HCT116 (cell line): ENCODE data around the gene HCN4. TPM values are rescaled to one million over a fixed set of nuclear protein-coding genes. Genes with fewer than 3 reads are reported as not detected.

Experiments used
- ATAC-seq: fragments of 200-7000 bp; cut with Tn5 transposase; 2 replicates; pipeline ENCODE4 v1.9.1; 2020; ENCODE audit warnings: mild to moderate bottlenecking, moderate library complexity
- BruUV-seq: library from RNA; stranded (reverse); fragments of 400-500 nt; replicated peaks from 2 replicates; lab custom pipeline; 2021; lab: Mats Ljungman, UMichigan
- CTCF ChIA-PET: fragments of 300-600 bp; sonication (Branson Sonifier 250); formaldehyde crosslinking; loops from one replicate; lab custom pipeline; 2021; ENCODE audit warnings: antibody characterized with exemption; lab: Charles Lee
- POLR2A ChIA-PET: fragments of 300-600, 350-600 bp; sonication (Branson Sonifier 250); formaldehyde crosslinking; loops from one replicate; lab custom pipeline; 2021; ENCODE audit warnings: antibody characterized with exemption; lab: Charles Lee
- RAD21 ChIA-PET, 2 experiments: fragments of 300-600 bp; sonication (Branson Sonifier 250); formaldehyde crosslinking; loops; one replicate each; lab custom pipeline; 2023; ENCODE audit warnings: low total read pairs in 2 of 2; ENCODE audit not compliant: uncharacterized antibody in 2 of 2, unreplicated experiment in 2 of 2, low non-redundant PET in 1 of 2; lab: Charles Lee
- DNase-seq: peaks from one replicate; pipeline ENCODE4 v3.0.0-alpha.2; 2010; ENCODE audit warnings: low read depth, low spot score
- H2AFZ ChIP-seq: fragments of 200-600 bp; shearing (Covaris generic), sonication (generic); 2 replicates; pipeline ENCODE4 v1.6.1; 2017; ENCODE audit warnings: low read depth, mixed run types, mixed read lengths, antibody characterized with exemption, low read length; ENCODE audit not compliant: poor library complexity, severe bottlenecking
- H3K27ac ChIP-seq: 2 replicates; pipeline ENCODE4 v1.5.1; 2012; ENCODE audit warnings: low read depth, low read length
- H3K27me3 ChIP-seq: fragments of 200-600 bp; sonication (generic); 2 replicates; pipeline ENCODE4 v1.6.1; 2016; ENCODE audit warnings: mixed run types, low read length, mixed read lengths; ENCODE audit not compliant: insufficient read depth
- H3K36me3 ChIP-seq, 2 experiments: fragments of 200-500 bp in 1 of 2; fragments of 200-600 bp in 1 of 2; sonication (Bioruptor generic) in 1 of 2; sonication (generic) in 1 of 2; 2 replicates each; pipeline versions ENCODE4 v1.5.1 to v1.6.1; 2014 to 2016; ENCODE audit warnings: low read length in 2 of 2, inconsistent platforms in 1 of 2, mixed read lengths in 1 of 2, mixed run types in 1 of 2; ENCODE audit not compliant: insufficient read depth in 2 of 2, control insufficient read depth in 1 of 2
- H3K4me1 ChIP-seq, 2 experiments: fragments of 200-600 bp in 1 of 2; sonication (generic) in 1 of 2; 2 replicates each; pipeline versions ENCODE4 v1.5.1 to v1.6.1; 2012 to 2017; ENCODE audit warnings: low read length in 2 of 2, inconsistent platforms in 1 of 2, mild to moderate bottlenecking in 1 of 2, mixed read lengths in 1 of 2, mixed run types in 1 of 2, moderate library complexity in 1 of 2; ENCODE audit not compliant: insufficient read depth in 2 of 2, control insufficient read depth in 1 of 2
- H3K4me2 ChIP-seq: fragments of 200-600 bp; sonication (generic); 2 replicates; pipeline ENCODE4 v1.6.1; 2017; ENCODE audit warnings: mixed run types, low read length, mixed read lengths
- H3K4me3 ChIP-seq, 2 experiments: fragments of 200-600 bp in 1 of 2; sonication (generic) in 1 of 2; replicated peaks in 1 of 2; 2 replicates each; pipeline ENCODE4 v1.5.1; 2011 to 2016; ENCODE audit warnings: low read length in 2 of 2, control low read depth in 1 of 2, low read depth in 1 of 2, mild to moderate bottlenecking in 1 of 2, mixed read lengths in 1 of 2, mixed run types in 1 of 2
- H3K79me2 ChIP-seq: fragments of 200-600 bp; sonication (generic); 2 replicates; pipeline ENCODE4 v1.6.1; 2017; ENCODE audit warnings: mild to moderate bottlenecking, mixed run types, low read length, moderate library complexity, mixed read lengths; ENCODE audit not compliant: insufficient read depth
- H3K9ac ChIP-seq: fragments of 200-600 bp; sonication (generic); 2 replicates; pipeline ENCODE4 v1.6.1; 2016; ENCODE audit warnings: low read length, mixed read lengths
- H3K9me2 ChIP-seq: fragments of 200-600 bp; sonication (generic), shearing (Covaris generic); 2 replicates; pipeline ENCODE4 v1.6.1; 2017; ENCODE audit warnings: mixed run types, mild to moderate bottlenecking, moderate library complexity; ENCODE audit not compliant: insufficient read depth
- H3K9me3 ChIP-seq, 2 experiments: fragments of 200-500 bp in 1 of 2; fragments of 200-600 bp in 1 of 2; sonication (Bioruptor generic) in 1 of 2; sonication (generic) in 1 of 2; 2 replicates each; pipeline ENCODE4 v1.6.1; 2014 to 2017; ENCODE audit warnings: low read length in 2 of 2, mixed read lengths in 2 of 2, inconsistent platforms in 1 of 2, low read depth in 1 of 2, mild to moderate bottlenecking in 1 of 2, mixed run types in 1 of 2, moderate library complexity in 1 of 2; ENCODE audit not compliant: control insufficient read depth in 1 of 2, insufficient read depth in 1 of 2
- H4K20me1 ChIP-seq: fragments of 200-600 bp; sonication (generic), shearing (Covaris generic); 2 replicates; pipeline ENCODE4 v1.6.1; 2017; ENCODE audit warnings: mixed run types, mild to moderate bottlenecking, moderate library complexity; ENCODE audit not compliant: insufficient read depth
- ATF3 ChIP-seq: IDR thresholded peaks from 2 replicates; pipeline ENCODE4 v1.6.1; 2012
- CBX3 ChIP-seq: IDR thresholded peaks from 2 replicates; pipeline ENCODE4 v1.6.1; 2012; ENCODE audit warnings: low read depth
- CEBPB ChIP-seq: IDR thresholded peaks from 2 replicates; pipeline ENCODE4 v1.6.1; 2012; ENCODE audit warnings: low read depth
- CTCF ChIP-seq, 3 experiments: fragments of 200-600 bp in 1 of 3; sonication (generic) in 1 of 3; IDR thresholded peaks in 2 of 3; conservative IDR thresholded peaks in 1 of 3; 2 replicates each; pipeline ENCODE4 v1.5.1; 2012 to 2017; ENCODE audit warnings: low read depth in 2 of 3, low read length in 2 of 3, antibody characterized with exemption in 1 of 3, borderline replicate concordance in 1 of 3, control low read depth in 1 of 3, mild to moderate bottlenecking in 1 of 3, mixed read lengths in 1 of 3, mixed run types in 1 of 3, moderate library complexity in 1 of 3; ENCODE audit not compliant: insufficient read depth in 1 of 3
- EGR1 ChIP-seq: IDR thresholded peaks from 2 replicates; pipeline ENCODE4 v1.6.1; 2012; ENCODE audit warnings: low read depth
- ELF1 ChIP-seq: IDR thresholded peaks from 2 replicates; pipeline ENCODE4 v1.6.1; 2012; ENCODE audit warnings: low read depth, borderline replicate concordance
- EZH2 ChIP-seq: fragments of 200-600 bp; sonication (generic); IDR thresholded peaks from 2 replicates; pipeline ENCODE4 v1.6.1; 2017; ENCODE audit warnings: antibody characterized with exemption, mixed run types
- EZH2phosphoT487 ChIP-seq: fragments of 200-600 bp; IDR thresholded peaks from 2 replicates; pipeline ENCODE4 v1.6.1; 2018; ENCODE audit warnings: antibody characterized with exemption, borderline replicate concordance
- JUND ChIP-seq: IDR thresholded peaks from 2 replicates; pipeline ENCODE4 v1.6.1; 2012
- POLR2A ChIP-seq: IDR thresholded peaks from 2 replicates; pipeline ENCODE4 v1.7.0; 2011; ENCODE audit warnings: borderline replicate concordance; ENCODE audit not compliant: insufficient read depth, insufficient read length; ENCODE audit errors: extremely low read depth
- POLR2AphosphoS5 ChIP-seq: IDR thresholded peaks from 2 replicates; pipeline ENCODE4 v1.6.1; 2011; ENCODE audit warnings: mild to moderate bottlenecking, low read depth, low read length, moderate library complexity
- RAD21 ChIP-seq: IDR thresholded peaks from 2 replicates; pipeline ENCODE4 v1.6.1; 2012; ENCODE audit warnings: low read depth, mild to moderate bottlenecking
- SIN3A ChIP-seq: IDR thresholded peaks from 2 replicates; pipeline ENCODE4 v1.6.1; 2012; ENCODE audit warnings: low read depth
- SP1 ChIP-seq: IDR thresholded peaks from 2 replicates; pipeline ENCODE4 v1.6.1; 2012; ENCODE audit warnings: low read depth
- SRF ChIP-seq: IDR thresholded peaks from 2 replicates; pipeline ENCODE4 v1.6.1; 2012; ENCODE audit warnings: low read depth
- ZFX ChIP-seq: fragments of 450-650 bp; IDR thresholded peaks from 2 replicates; pipeline ENCODE4 v1.6.1; 2017
- ZNF274 ChIP-seq: fragments of 200-500 bp; sonication (Bioruptor generic); IDR thresholded peaks from 2 replicates; pipeline ENCODE4 v1.6.1; 2014; ENCODE audit warnings: mild to moderate bottlenecking, low read depth, low read length, inconsistent platforms
- intact Hi-C: fragments of 100-400 bp; cut with micrococcal nuclease; formaldehyde crosslinking; loops from 2 replicates; pipeline ENCODE4 v1.10.0; 2022
- total RNA-seq: library from RNA; stranded (reverse); gene quantifications from one replicate; pipeline ENCODE4 v1.2.1, GENCODE V29; 2021; ENCODE audit not compliant: unreplicated experiment
- TF ChIP-seq, protein P1 (sequence below): IDR thresholded peaks from 2 replicates; pipeline ENCODE4 v1.6.1; 2012; ENCODE audit warnings: low read depth

Gene HCN4
- total RNA-seq, 1 experiment from 2014 or later, result 1.7 TPM

- TF ChIP-seq CTCF (IDR thresholded peaks at IDR 0.05 in 2 of 3, conservative IDR thresholded peaks at IDR 0.05 in 1 of 3; ENCODE audit: borderline replicate concordance in 1 of 3, insufficient read depth in 1 of 3, low read depth in 2 of 3, low read length in 2 of 3) (no peak), POLR2A (no peak)
These were observed 33.7 kb downstream of the HCN4 start (continued) for GRCh38 chr15:73335026-73335425.

GRCh38 chr15:73334086-73334485, 34.7 kb downstream of the HCN4 start:
- no peaks in the 10 kb centered on the region for H4K20me1 ChIP-seq
- no peak overlapping the region for H3K9ac ChIP-seq
- ChIA-PET CTCF (no interaction called here), POLR2A (no interaction called here), RAD21 (no interaction called here)
- no peak overlapping the region for H3K27ac ChIP-seq
- no peaks in the 10 kb centered on the region for H3K79me2 ChIP-seq
- no peaks in the 10 kb centered on the region for H3K9me2 ChIP-seq
- H3K4me2 ChIP-seq, result no peak overlapping the region
- intact Hi-C loops, result no loop called here
- ATAC-seq (no peak), DNase-seq (no peak)
- H3K4me3 ChIP-seq, result no peak overlapping the region
- no peak overlapping the region for H2AFZ ChIP-seq
- H3K36me3 ChIP-seq, result no peaks in the 10 kb centered on the region
- BruUV-seq, result no TSS peak
- H3K4me1 ChIP-seq, result no peaks in the 10 kb centered on the region
- no peaks in the 10 kb centered on the region for H3K27me3 ChIP-seq
- no peaks in the 10 kb centered on the region for H3K9me3 ChIP-seq
- TF ChIP-seq RAD21, result no peak
- no peak for TF ChIP-seq CEBPB
- no peak for TF ChIP-seq SRF
- TF ChIP-seq JUND, result no peak
- no peak for TF ChIP-seq ATF3
- TF ChIP-seq EGR1, result no peak
- TF ChIP-seq SIN3A, result no peak
- no peak for TF ChIP-seq CBX3
- no peak for TF ChIP-seq CTCF (IDR thresholded peaks at IDR 0.05 in 2 of 3, conservative IDR thresholded peaks at IDR 0.05 in 1 of 3; ENCODE audit: borderline replicate concordance in 1 of 3, insufficient read depth in 1 of 3, low read depth in 2 of 3, low read length in 2 of 3)
- no peak for TF ChIP-seq EZH2phosphoT487
- no peak for TF ChIP-seq POLR2AphosphoS5
- no peak for TF ChIP-seq ZNF274
- TF ChIP-seq ZFX, result no peak
- TF ChIP-seq EZH2, result no peak
- TF ChIP-seq, protein P1, sequence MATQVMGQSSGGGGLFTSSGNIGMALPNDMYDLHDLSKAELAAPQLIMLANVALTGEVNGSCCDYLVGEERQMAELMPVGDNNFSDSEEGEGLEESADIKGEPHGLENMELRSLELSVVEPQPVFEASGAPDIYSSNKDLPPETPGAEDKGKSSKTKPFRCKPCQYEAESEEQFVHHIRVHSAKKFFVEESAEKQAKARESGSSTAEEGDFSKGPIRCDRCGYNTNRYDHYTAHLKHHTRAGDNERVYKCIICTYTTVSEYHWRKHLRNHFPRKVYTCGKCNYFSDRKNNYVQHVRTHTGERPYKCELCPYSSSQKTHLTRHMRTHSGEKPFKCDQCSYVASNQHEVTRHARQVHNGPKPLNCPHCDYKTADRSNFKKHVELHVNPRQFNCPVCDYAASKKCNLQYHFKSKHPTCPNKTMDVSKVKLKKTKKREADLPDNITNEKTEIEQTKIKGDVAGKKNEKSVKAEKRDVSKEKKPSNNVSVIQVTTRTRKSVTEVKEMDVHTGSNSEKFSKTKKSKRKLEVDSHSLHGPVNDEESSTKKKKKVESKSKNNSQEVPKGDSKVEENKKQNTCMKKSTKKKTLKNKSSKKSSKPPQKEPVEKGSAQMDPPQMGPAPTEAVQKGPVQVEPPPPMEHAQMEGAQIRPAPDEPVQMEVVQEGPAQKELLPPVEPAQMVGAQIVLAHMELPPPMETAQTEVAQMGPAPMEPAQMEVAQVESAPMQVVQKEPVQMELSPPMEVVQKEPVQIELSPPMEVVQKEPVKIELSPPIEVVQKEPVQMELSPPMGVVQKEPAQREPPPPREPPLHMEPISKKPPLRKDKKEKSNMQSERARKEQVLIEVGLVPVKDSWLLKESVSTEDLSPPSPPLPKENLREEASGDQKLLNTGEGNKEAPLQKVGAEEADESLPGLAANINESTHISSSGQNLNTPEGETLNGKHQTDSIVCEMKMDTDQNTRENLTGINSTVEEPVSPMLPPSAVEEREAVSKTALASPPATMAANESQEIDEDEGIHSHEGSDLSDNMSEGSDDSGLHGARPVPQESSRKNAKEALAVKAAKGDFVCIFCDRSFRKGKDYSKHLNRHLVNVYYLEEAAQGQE, result no peak
- TF ChIP-seq ELF1, result no peak
- no peak for TF ChIP-seq SP1
